HG03520 (cell line): ENCODE data around the gene UBD.

Source experiments
- ATAC-seq: cut with Tn5 transposase; IDR thresholded peaks from one replicate; pipeline ENCODE4 v1.9.1; 2021; ENCODE audit warnings: mild to moderate bottlenecking, moderate library complexity; ENCODE audit not compliant: unreplicated experiment

The UBD gene

DNA sequence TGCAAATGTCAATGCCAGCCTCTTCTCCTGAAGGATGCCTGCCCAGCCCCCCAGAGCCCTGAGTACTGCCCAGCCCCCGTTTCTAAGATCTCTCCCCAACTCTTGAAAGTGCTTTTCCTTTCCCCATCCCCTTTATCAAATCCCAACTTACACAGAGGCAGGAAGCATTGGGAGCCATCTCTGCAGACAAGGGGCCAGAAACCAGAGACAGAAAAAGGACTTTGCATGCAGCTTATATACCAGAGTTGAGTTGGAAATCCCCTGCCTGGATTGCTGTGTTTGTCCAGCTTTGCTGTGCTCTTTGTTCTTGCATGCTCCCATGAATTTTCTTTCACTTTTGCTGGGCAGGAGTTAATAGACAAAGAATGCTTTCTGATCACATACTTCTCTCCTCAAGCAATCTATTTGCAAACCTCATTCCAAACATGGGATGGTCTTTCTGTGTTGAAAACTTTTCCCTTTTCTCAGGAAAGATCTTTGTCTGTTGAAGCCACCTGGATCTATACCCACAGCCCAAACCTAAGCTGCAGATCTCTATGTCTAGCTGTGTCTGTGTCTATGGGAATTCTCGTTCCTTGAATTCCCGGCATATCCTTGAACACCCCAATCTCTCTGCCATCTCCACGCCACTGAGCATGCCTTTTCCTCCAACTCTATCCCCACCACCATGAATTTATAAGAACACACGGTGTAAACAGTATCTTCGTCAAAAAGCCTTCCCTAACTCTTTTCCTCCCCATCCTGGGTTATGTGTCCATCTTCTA is at the start of gene UBD:
Gene UBD (minus strand): TSS at position 209 of the 764 bp plus-strand sequence. CDS start 31 bp downstream, at position 178.
- no peak for ATAC-seq

DNA sequence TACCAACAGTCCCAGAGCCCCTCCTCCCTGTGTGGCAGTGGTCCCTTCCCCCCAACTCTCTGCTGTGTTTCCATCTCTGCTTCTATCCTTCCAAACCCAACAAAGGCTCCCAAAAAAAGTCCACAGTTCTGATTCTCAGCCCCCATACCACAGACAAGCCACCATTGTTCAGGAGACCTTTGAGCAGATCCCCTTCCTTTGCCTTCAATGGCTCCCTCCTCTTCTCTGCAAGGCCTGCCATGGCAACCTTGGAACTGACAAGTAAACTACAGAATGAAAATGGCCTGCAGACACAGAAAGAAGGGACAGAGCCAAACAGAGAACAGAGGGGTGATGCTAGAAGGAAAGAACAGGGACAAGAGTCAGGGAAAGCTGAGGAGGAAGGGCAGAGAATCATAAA is 48.6 kb upstream of the UBD start:
- no peak for ATAC-seq

DNA sequence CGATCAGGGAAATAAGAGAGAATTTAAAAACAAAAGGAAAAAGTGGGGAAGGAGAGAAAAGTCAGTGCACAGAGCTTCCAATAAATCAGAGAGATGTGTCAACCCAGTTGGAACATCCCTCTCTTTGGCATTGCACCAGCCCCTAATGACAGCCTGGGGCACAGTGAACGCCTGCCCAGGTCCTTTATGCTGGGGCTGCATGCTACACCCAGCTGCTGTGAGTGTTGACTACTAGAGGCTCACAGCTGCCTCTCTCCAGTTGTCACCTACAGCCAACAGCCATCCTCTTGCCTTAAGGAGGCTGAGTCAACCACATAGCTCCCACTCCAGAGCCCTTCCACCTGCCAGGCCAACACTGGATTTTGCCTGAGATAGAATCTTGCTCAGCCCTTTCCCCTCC is 44.4 kb upstream of the UBD start:
- no peak for ATAC-seq

DNA sequence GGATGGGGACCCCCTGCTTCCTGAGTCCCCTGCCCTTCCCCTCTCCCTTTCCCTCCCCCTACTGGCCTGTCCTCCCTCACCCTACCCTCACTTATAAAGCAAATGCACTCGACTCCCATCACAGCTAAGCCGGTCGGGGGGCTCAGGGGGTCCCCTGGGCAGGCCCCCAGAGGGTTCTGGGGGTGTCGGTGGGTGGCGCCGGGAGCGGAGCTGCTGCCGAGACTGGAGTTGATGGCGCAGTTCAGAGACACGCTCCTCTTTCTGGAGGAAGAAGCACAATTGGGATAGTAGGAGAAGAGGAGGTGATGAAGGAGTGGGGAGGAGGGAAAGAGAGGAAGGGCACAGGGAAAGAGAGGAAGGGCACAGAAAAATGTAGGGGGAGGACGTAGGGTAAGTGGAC is 43.9 kb upstream of the UBD start:
- no peak for ATAC-seq

DNA sequence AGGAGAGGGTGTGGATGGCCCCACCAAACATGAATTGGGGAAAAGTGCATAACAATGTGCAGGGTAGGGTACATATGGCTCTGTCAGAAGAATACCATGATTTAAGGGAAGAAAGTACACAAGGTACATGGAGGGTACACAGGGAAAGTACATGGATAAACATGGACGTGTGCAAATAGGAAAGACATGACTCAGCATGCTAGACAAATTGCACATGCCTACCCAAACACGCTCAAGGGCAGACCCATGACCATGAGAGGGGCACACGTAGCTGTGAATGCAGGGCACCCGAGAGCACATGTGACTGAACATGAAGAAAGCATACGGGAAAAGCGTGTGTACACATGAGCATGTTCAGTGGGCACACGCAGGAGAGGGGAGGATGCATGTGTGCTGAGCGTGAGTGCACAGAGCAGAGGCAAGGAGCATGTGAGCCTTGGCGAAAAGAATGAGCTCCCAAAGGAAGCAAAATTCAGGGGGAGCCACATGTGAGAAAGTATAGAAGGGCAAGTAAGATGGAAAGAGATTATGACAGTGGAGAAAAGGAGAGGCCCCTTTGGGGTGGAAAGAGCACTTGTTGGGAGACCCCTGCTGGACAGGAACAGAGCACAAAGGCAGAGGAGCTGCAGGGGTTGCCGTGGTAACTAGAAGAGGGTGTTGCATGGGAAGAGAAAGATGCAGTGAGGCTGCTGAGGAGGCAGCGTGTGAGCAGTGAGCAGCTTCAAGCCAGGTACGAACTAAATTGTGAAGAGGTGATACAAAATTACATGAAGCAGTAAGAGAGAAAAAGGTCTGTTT is 43.2 kb upstream of the UBD start:
- no peak for ATAC-seq

DNA sequence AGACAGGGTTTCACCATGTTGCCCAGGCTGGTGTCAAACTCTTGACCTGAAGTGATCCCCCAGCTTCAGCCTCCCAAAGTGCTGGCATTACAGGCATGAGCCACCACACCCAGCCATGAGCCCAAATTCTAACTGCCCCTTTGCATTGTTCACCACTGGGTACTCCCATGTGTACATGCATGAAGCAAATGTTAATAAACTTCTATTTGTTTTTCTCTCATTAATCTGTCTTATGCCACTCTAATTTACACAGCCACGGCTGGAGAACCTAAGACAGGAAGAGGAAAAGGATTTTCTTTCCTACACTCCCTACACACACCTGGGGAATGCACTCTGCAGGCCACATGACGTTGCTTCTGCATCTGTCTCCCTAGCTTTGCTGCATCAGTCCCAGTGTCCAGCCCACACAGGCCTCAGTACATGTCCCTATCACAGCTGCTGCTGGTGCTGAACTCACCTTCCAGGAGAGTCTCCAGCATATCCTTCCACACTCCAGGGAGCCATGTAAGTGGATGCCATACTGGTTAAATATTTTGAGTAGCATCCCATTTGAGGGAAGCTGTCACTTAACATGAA is 38.7 kb upstream of the UBD start:
- ATAC-seq = no peak

DNA sequence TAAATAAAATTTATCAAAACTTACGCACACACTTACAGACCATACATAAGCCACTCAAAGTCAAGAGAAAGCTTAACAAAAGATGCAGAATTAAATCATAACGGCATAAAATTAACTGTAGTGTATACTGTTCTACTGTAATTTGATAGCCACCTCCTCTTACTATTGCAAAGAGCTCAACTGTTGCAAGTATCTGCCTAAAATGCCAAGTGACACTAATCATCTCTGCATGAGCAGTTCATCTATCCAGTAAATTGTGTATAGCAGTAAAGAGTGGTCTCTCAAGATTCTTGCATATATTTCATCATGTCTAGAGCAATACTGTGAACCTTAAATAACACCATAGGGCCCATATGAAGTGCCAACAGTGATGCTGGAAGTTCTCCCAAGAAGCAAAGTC is 37.7 kb upstream of the UBD start:
- no peak for ATAC-seq

DNA sequence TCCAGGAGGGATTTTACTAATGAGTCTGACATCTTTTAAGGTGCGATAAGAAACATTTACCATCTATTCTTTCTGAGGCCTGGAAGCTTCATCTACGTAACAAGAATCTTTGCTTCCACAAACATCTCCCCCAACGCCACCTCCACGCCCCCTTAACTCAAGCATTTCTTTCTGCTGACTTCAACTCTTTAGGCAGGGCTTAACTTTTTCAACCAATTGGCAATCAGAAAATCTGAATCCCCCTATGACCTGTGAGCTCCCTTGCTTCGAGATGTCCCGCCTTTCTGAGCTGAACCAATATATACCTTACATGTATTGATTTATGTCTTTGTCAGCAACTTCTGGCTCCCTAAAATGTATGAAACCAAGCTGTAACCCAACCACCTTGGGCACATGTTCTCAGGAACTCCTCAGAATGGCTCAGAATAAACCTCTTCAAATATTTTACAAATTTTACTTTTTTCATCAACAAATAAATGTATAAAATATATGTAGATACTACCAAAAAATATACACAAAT is 36.9 kb upstream of the UBD start:
- ATAC-seq = no peak

DNA sequence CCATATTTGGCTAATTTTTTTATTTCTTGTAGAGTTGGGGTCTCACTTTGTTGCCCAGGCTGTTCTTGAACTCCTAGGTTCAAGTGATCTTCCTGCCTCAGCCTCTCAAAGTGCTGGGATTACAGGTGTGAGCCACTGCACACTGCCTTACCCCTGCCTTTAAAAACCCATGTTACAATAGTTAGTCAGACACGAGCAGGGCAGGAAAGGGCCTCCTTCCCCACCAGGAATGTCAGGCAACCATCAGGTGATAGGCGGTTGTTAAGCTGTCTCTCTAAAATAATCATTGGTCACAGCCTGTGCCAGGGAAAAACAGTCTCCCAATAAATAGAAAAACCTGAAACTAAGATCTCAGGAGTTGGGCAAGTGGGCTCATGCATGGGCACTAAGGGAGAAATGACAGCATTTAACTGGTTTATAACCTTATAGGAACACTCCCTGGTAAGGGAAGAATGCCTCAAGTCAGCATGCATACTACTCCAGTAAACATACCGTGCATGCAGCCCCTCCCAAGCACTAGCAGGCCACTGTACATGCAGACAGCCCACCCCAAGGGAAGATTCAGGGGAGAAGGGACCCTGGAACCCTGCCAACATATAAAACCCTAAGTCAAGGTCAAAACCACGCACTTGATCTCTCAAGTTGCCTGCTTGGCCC is 33.8 kb upstream of the UBD start:
- ATAC-seq = no peak

DNA sequence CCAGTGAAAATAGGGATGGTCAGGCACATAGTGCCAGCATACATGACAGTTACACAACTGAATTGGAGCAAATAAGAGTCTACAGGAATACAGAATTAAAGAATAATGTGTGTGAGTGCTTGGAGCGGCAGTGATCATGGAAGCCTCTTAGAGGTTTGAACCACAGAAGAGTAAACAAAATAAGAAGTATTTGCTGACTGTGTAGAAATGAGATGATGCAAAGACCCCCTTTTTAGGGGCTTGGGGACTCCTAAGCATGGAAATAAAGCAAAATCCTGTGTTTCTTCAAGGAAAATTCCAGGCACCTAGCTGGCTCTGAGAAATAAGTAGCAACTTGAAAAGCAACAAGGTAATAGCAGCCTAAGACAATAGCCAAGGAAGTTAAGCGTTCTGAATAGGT is 32.1 kb upstream of the UBD start:
- no peak for ATAC-seq

DNA sequence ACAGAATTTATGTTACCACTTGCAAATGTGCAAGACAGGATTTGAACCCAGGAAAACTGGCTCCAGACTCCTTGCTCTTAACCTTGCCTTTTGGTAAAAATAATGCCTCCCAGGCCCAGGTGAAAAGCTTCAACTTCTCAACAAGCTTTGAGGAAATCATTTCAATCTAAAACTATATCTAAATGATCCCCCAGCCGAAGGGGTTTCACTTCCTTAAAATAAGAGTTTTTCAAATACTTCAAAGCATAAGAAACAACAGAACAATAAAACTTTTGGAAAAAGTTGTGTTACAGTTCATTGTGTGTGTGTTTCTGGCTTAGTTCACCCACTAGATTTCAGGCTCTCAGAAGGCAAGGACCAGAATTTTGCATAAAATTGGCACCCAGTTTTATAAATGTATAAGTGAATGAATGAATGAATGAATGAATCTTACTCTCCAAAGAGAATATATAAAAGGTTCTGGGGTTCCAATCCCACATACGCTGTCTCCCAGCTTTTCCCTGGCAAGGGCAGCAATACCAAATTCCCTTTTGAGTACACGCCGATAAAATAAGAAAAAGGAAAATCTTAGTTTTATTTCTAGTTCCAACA is 30.8 kb upstream of the UBD start:
- ATAC-seq = no peak

DNA sequence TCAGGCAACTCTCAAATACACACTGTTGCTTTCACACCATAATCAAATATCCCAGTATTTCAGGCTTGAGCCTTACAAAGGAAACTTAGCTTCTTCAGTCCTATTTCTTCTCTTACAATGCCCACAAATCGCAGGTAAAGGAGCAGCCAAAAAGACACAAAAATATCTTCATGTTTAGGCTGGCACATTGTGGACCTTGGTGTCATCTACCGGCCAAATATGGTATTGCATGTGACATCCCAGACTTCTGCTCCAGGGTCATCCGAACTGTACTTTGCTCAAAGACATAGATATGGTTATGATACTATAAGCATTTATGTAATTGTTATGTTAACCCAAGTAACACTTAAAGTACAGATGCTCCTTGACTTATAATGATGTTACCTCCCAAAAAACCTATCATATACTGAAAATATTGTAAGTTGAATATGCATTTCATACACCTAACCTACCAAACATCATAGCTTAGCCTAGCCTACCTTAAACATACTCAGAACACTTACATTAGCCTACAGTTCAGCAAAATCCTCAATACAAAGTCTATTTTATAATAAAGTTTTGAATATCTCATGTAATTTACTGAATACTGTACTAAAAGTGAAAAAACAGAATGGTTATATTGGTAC is 30.0 kb upstream of the UBD start:
- ATAC-seq = no peak

DNA sequence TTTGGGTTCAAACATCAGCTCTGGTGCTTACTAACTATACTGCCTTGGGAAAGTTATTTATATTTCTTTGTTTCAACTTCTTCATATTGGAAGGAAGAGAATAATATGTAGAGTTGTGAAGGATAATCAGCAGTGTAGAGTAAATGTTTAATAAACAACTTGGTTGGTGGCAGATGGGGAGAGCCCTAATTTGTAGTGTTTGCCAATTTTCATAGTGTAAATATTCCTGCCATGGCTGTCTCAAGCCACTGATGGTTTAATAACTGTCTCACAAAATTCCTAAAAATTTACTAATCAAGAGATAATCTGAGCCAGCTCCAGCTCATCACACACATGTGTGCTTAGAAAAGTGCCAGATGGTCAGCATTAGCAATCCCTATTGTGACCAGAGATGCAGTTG is 25.3 kb upstream of the UBD start, which contains the start of gene OR2H2:
Gene OR2H2 (plus strand): TSS at position 301 of the 400 bp plus-strand sequence. CDS start 2,824 bp downstream, outside the sequence.
- ATAC-seq = no peak

DNA sequence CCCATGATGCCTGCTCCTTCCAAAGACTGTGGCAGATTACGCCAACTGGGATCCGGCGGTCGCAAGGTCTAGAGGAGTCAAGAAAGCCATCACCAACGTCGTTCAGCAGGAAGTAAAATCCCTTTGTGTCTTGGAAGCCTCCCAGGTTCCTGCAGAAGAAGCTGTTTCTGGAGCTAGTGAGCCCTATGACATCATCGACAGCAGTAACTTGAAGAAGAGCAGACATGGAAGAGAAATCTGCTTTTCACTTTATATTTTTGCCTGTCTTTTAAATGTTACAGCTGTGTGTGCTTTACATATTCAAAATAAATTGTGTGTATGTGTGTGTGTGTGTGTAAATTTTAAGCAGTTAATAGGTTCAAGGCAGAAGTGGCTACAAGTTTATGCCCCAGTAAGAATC is 18.0 kb upstream of the UBD start:
- ATAC-seq = no peak

DNA sequence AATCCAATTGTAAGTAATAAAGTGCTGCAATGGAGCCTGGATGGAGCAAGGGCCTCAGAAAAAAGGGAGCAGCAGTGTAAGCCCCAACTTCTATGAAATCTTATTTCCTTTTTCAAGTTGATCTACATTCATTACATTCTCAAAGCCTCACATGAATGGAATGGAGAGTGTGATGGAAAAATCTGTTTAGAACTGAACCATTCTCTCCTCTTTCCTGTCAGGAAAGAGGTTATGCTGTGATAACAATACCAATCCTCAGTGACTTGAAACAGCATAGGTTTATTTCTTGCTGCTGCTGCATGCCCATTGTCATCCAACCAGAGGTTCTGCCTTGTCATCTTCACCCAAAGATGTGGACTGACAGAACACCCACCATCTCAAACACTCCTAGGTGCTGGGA is 16.5 kb upstream of the UBD start:
- ATAC-seq = no peak

DNA sequence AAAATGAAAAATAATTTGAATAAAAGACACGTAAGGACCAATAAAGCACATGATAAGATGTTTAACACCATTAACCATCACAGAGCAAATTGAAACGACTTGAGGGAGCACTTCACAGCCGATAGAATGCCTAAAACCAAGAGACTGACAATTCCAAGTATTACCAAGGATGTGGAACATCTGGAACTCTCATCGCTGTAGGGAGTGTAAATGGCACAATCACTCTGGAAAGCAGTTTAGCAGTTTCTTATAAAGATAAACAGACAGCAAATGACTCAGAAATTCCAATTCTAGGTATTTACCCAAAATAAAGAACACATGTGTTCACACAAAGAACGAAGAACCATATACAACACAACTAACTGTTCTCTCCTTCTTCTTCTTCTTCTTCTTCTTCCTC is 8.5 kb upstream of the UBD start:
- ATAC-seq = no peak

DNA sequence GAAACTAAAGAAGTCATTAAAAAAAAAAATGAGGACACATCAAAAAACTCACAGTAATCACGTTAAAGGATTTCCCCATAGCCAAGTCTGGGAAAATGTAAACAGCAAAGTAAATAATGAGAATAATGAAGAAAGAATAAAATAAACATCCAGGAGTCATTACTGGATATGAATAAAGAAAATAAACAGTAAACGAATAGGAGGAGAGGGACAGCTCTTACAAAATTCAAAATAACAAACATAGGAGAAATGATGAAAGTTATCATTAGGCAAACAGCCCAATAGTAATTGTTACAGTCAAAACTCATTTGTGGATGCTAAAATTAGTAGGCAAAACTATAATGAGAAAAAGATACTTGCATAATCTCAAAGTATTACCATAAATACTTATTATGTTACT is 8.0 kb upstream of the UBD start:
- no peak for ATAC-seq

DNA sequence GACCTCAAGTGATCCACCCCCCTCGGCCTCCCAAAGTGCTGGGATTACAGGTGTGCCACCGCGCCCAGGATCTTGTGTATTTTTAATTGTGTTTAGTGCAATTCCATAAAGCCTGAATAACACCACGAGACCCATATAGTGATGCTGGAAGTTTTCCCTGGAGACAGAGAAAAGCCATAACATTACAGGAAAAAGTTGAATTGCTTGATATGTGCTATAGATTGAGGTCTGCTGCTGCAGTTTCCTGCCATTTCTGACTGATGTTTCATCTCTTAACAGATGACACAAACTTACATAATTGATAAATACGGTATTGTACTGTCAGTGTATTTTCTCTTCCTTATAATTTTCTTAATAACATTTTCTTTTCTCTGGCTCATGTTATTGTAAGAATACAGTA is 7.3 kb upstream of the UBD start:
- ATAC-seq = no peak

DNA sequence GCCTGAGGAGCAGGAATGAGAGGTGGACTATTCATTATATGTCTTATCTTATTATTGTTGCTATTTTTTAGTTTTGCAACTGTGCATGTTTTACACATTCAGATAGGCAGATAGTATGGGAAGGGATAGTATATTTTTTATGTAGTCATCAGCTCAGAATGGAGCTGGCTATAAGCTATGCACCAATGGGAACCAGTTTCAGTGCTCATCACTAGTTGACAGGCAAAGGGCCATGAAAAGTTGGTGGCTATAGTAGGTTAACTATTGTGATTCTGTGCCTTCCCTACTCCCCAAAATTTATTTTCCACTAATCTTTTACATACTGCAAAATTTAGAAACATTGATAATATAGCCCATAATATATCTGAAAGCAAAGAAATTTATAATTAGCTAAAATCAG is 5.3 kb upstream of the UBD start:
- no peak for ATAC-seq

DNA sequence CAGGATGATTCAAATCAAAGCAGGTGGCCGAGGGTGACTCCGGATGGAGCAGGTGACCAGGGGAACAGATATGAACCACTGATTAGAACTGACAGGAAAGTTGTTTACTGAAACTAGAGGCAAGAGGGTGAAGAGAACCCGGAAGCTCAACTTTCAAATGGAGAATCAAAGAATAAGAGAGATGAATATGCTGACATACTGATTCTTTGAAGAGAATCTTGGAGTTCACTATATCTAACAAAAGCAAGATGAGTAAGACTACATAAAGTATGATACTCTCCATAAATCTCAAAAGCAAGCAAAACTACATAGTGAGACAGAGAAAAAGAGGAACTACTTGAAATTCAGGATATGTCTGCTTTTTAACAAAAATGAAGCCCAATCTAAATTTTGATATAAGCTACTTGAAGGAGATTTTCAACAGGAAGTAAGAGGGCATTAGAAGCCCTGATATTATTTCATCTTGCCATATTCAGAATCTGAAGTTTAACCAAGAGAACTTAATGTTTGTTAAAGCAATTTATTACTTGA is 4.0 kb upstream of the UBD start:
- ATAC-seq = no peak
